Calu3 (cell line): ENCODE results near the gene CALB2. TPM values are rescaled to one million over a fixed set of nuclear protein-coding genes. Genes with fewer than 3 reads are reported as not detected.

Source experiments
- BruUV-seq: library from RNA; stranded (reverse); fragments of 400-500 nt; replicated peaks from 2 replicates; lab custom pipeline; 2021; lab: Mats Ljungman, UMichigan
- CTCF ChIA-PET: fragments of 300-600 bp; sonication (Branson Sonifier 250); formaldehyde crosslinking; loops from one replicate; lab custom pipeline; 2022; ENCODE audit warnings: antibody characterized with exemption; lab: Charles Lee
- DNase-seq: peaks from one replicate; pipeline ENCODE4 v3.0.0; 2022
- H3K27ac Mint-ChIP-seq: one replicate; pipeline ENCODE4 v1.8.0; 2022; ENCODE audit warnings: mixed read lengths; ENCODE audit not compliant: unreplicated experiment
- H3K27me3 Mint-ChIP-seq: one replicate; pipeline ENCODE4 v1.8.0; 2022; ENCODE audit warnings: mixed read lengths; ENCODE audit not compliant: unreplicated experiment
- H3K36me3 Mint-ChIP-seq: one replicate; pipeline ENCODE4 v1.8.0; 2022; ENCODE audit warnings: mild to moderate bottlenecking, moderate library complexity, mixed read lengths; ENCODE audit not compliant: insufficient read depth, unreplicated experiment
- H3K4me1 Mint-ChIP-seq: one replicate; pipeline ENCODE4 v1.8.0; 2022; ENCODE audit warnings: mild to moderate bottlenecking, low read depth, mixed read lengths; ENCODE audit not compliant: unreplicated experiment
- H3K4me3 Mint-ChIP-seq: one replicate; pipeline ENCODE4 v1.8.0; 2022; ENCODE audit warnings: mild to moderate bottlenecking, low read depth, moderate library complexity, mixed read lengths; ENCODE audit not compliant: unreplicated experiment
- H3K9me3 Mint-ChIP-seq: one replicate; pipeline ENCODE4 v1.8.0; 2022; ENCODE audit warnings: low read depth, mixed read lengths; ENCODE audit not compliant: unreplicated experiment
- intact Hi-C: fragments of 100-400 bp; cut with micrococcal nuclease; formaldehyde crosslinking; loops from one replicate; pipeline ENCODE4 v1.10.0; 2022; ENCODE audit not compliant: unreplicated experiment
- total RNA-seq: library from RNA; stranded (reverse); gene quantifications from 2 replicates; pipeline ENCODE4 v1.2.3, GENCODE V29; 2022
- TF ChIP-seq, protein P1 (sequence below): fragments of 200-600 bp; IDR thresholded peaks from one replicate; pipeline ENCODE4 v1.8.0; 2022; ENCODE audit warnings: antibody characterized with exemption; ENCODE audit not compliant: unreplicated experiment

Gene CALB2
- total RNA-seq, 1 experiment from 2014 or later = 35.1 TPM

DNA sequence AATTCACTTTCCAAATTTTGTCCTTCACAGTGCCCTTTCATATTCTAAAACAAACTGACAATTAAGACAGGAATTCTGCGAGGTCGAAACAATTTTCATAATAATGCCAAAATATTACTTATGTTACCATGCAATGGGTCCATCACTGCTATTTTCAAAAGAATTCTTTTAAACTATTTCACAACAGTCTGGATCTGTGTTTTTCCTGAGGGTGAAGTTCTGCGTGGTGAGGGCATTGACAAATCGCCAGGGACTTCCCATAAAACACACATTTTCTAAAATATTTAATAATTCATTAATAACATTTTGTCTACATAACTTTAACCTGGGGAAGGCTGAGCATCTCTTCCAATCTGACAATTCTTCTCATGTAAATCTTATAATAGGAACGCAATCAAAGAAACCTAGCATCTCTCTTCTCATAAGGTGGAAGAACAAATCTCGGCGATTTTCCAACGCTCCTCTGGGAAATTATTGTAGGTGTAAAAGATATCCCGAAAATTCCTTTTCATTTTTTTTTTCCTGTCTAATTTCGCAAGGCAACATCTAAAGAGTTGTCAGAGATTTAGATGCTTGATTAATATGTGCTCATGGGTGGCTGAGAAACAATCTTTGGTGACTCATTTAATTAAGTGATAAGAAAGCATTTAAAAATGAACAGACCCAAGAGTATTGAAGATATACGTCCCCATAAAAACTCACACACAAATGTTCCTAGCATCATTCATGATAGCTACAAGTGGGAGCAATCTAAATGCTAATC lies 41.5 kb downstream of the CALB2 start:
- CTCF ChIA-PET = no interaction called here
- Mint-ChIP-seq H3K4me3 (no peak overlapping the region), H3K27me3 (peaks cover 30% of the 10 kb centered on the region), H3K27ac (no peak overlapping the region), H3K36me3 (no peaks in the 10 kb centered on the region), H3K4me1 (no peaks in the 10 kb centered on the region), H3K9me3 (no peaks in the 10 kb centered on the region)
- no TSS peak for BruUV-seq
- intact Hi-C loops = no loop called here
- TF ChIP-seq, protein P1, sequence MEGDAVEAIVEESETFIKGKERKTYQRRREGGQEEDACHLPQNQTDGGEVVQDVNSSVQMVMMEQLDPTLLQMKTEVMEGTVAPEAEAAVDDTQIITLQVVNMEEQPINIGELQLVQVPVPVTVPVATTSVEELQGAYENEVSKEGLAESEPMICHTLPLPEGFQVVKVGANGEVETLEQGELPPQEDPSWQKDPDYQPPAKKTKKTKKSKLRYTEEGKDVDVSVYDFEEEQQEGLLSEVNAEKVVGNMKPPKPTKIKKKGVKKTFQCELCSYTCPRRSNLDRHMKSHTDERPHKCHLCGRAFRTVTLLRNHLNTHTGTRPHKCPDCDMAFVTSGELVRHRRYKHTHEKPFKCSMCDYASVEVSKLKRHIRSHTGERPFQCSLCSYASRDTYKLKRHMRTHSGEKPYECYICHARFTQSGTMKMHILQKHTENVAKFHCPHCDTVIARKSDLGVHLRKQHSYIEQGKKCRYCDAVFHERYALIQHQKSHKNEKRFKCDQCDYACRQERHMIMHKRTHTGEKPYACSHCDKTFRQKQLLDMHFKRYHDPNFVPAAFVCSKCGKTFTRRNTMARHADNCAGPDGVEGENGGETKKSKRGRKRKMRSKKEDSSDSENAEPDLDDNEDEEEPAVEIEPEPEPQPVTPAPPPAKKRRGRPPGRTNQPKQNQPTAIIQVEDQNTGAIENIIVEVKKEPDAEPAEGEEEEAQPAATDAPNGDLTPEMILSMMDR = no peak
- DNase-seq = no peak

DNA sequence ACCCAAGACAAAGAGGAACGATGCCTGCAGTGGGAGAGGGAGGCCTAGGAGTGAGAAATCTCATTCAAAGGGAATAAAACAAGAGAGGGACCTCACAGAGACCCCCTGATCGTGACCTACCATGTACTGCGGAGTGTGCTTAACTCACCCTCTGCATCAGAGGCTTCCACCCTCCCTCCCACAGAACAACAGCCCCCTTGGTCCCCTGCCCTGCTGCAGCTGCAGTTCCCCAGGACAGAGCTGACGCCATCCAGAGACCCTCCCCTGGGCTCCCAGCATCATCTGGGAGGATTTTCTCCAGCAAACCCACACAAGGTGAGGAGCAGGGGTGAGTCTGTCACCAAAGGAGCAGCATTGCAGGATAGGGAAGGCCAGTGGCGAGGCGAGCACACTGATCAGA lies 43.5 kb downstream of the CALB2 start:
- CTCF ChIA-PET = no interaction called here
- H3K9me3 Mint-ChIP-seq = no peaks in the 10 kb centered on the region
- no peak for DNase-seq
- no peak overlapping the region for H3K4me3 Mint-ChIP-seq
- no peaks in the 10 kb centered on the region for H3K4me1 Mint-ChIP-seq
- no TSS peak for BruUV-seq
- H3K36me3 Mint-ChIP-seq = no peaks in the 10 kb centered on the region
- H3K27me3 Mint-ChIP-seq = peaks cover 43% of the 10 kb centered on the region
- intact Hi-C loops = no loop called here
- no peak overlapping the region for H3K27ac Mint-ChIP-seq
- TF ChIP-seq, protein P1 = no peak

GRCh38 chr16:71402674-71403073 lies 44.2 kb downstream of the CALB2 start:
- Mint-ChIP-seq H3K27ac (no peak overlapping the region), H3K36me3 (no peaks in the 10 kb centered on the region), H3K4me3 (no peak overlapping the region), H3K9me3 (no peaks in the 10 kb centered on the region), H3K27me3 (peaks cover 50% of the 10 kb centered on the region), H3K4me1 (no peaks in the 10 kb centered on the region)
- CTCF ChIA-PET = no interaction called here
- no TSS peak for BruUV-seq
- intact Hi-C loops = no loop called here
- DNase-seq = no peak
- TF ChIP-seq, protein P1 = no peak

DNA sequence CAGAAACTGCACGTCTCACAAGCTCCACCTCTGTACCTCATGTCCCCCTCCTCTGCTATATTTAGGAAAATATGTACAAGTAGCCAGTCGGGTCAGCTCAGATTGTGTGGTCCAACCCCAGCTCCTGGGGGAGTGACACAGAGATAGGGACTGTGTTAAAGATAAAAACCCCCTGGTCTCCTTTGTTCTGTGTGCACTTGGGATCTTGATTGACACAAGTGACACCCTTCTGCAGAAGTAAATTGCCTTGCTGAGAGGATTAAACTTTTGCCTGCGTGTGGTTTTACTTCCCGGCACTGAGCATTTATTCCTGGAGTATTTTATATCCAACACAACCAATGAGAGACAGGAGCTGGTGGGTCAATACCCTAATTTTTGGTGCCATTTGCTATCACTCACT lies 45.8 kb downstream of the CALB2 start:
- no peaks in the 10 kb centered on the region for H3K9me3 Mint-ChIP-seq
- TF ChIP-seq, protein P1 = no peak
- no peaks in the 10 kb centered on the region for H3K4me1 Mint-ChIP-seq
- no peak for DNase-seq
- no peak overlapping the region for H3K4me3 Mint-ChIP-seq
- H3K36me3 Mint-ChIP-seq = no peaks in the 10 kb centered on the region
- peaks cover 53% of the 10 kb centered on the region for H3K27me3 Mint-ChIP-seq
- no TSS peak for BruUV-seq
- intact Hi-C loops = no loop called here
- CTCF ChIA-PET = interaction anchor here (0.7 to 1.4 kb wide), 2 partner anchors 8 to 20 kb away, joined by 3 to 5 read pairs; no protein-coding TSS in a partner anchor
- H3K27ac Mint-ChIP-seq = no peak overlapping the region
